ENCODE results near the gene LFNG. TPM values are rescaled to one million over a fixed set of nuclear protein-coding genes. Genes with fewer than 3 reads are reported as not detected.
"Not testable (repeated sequence)": the region's sequence is repeated elsewhere in the genome, so short reads cannot be mapped to it uniquely, and the experiment has no call there.

The LFNG gene
- total and polyA plus RNA-seq, 8 donors: 5.2 to 59.2 (median 11.0) TPM

DNA sequence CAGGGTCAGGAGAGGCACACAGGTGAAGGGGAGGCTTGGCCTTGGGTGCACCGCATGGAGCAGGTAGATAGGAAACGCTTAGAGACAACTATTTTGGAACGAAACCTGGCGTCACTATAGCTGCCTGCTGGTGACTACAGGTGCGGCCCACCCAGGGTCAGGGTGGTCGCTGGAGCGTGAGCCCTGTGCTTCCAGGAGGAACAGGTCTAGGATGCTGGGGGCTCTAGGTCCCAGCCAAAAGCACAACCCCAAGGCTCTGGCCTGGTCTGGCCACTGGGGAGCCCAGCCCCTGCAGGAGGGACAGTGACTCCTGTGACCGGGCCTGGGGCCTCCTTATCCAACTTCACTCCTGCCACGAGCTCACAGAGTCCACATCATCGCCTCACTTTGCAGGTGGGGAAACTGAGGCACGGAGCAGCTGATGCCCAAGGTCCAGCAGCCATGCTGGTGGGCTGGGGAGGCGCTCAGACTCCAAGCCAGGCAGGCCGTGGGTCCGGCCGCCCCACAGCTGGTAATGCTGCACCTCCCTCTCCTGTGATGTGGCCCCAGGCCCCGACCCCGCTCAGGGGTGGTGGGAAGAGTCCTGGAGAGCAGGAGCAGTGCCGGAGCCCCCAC lies 9.0 kb downstream of the LFNG start:
- H3K4me1 ChIP-seq: peaks cover 49 to 86% of the 10 kb centered on the region in 2 donors
- H3K9me3 ChIP-seq: no peaks in the 10 kb centered on the region
- peaks cover 0 to 42% of the 10 kb centered on the region in 2 donors for H3K36me3 ChIP-seq
- H3K27me3 ChIP-seq: no peaks in the 10 kb centered on the region
- no peak for ATAC-seq
- TF ChIP-seq, protein P1, sequence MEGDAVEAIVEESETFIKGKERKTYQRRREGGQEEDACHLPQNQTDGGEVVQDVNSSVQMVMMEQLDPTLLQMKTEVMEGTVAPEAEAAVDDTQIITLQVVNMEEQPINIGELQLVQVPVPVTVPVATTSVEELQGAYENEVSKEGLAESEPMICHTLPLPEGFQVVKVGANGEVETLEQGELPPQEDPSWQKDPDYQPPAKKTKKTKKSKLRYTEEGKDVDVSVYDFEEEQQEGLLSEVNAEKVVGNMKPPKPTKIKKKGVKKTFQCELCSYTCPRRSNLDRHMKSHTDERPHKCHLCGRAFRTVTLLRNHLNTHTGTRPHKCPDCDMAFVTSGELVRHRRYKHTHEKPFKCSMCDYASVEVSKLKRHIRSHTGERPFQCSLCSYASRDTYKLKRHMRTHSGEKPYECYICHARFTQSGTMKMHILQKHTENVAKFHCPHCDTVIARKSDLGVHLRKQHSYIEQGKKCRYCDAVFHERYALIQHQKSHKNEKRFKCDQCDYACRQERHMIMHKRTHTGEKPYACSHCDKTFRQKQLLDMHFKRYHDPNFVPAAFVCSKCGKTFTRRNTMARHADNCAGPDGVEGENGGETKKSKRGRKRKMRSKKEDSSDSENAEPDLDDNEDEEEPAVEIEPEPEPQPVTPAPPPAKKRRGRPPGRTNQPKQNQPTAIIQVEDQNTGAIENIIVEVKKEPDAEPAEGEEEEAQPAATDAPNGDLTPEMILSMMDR (IDR thresholded peaks at IDR 0.05): no peak
- H3K4me3 ChIP-seq: peak overlapping the region in 1 of 2 donors; percentile 15
- DNase-seq: peak in 1 of 4 donors; percentile 81
- peak overlapping the region; percentile 73 to 98 for H3K27ac ChIP-seq
- intact Hi-C loops (cut with DNase I): no loop called here

DNA sequence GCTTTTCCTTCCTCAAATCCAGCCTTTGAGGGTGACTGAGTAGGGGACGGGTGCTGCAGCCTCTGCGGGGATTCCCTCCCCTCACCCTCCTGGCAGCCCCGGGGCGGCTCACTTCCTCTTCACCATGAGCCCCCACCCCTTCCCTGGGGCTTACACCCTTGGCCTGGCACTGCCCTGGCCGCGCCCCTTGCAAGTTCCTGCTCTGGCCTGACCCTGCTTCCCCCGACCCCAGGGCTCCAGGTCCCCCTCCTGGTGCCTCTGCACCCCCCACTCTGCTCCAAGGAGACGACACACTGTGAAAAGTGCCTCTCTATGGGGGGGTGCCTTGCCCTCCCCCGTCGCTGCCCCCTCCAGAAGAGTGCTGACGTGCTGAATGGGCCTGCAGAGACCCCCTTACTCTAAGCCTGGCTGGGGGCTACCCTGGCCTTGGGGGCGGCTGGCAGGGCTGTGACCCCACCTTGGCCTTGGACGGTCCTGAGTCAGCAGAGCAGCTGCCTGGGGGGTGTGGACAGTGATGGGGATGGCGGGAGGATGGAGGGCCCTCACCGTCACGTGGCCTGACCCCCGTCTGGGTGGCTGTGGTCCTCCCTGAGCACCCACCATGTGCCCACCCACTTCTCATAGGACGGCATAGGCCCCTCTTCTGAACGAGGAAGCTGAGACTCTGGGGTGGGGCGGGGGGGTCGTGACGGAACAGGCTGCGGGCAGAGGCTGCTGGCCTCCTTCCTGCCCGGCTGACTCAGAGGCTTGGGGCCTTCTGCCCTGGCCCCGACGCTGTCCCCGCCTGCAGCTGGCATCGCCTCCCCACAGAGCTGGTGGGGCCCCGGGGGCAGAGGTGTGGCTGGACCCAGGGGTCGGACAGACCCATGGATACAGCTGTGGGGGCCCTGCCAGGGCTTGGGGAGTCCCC lies 9.8 kb downstream of the LFNG start:
- Histone ChIP-seq H3K27me3 (no peaks in the 10 kb centered on the region), H3K9me3 (no peaks in the 10 kb centered on the region), H3K36me3 (peaks cover 0 to 42% of the 10 kb centered on the region in 2 donors), H3K27ac (peak overlapping the region; percentile 73 to 98), H3K4me3 (peak overlapping the region in 1 of 2 donors; percentile 15), H3K4me1 (peaks cover 41 to 78% of the 10 kb centered on the region in 2 donors)
- peak in 2 of 4 donors; percentile 93 to 97 for DNase-seq
- TF ChIP-seq, protein P1 (IDR thresholded peaks at IDR 0.05): no peak
- intact Hi-C loops (cut with DNase I): no loop called here
- peak; percentile 58 for ATAC-seq

DNA sequence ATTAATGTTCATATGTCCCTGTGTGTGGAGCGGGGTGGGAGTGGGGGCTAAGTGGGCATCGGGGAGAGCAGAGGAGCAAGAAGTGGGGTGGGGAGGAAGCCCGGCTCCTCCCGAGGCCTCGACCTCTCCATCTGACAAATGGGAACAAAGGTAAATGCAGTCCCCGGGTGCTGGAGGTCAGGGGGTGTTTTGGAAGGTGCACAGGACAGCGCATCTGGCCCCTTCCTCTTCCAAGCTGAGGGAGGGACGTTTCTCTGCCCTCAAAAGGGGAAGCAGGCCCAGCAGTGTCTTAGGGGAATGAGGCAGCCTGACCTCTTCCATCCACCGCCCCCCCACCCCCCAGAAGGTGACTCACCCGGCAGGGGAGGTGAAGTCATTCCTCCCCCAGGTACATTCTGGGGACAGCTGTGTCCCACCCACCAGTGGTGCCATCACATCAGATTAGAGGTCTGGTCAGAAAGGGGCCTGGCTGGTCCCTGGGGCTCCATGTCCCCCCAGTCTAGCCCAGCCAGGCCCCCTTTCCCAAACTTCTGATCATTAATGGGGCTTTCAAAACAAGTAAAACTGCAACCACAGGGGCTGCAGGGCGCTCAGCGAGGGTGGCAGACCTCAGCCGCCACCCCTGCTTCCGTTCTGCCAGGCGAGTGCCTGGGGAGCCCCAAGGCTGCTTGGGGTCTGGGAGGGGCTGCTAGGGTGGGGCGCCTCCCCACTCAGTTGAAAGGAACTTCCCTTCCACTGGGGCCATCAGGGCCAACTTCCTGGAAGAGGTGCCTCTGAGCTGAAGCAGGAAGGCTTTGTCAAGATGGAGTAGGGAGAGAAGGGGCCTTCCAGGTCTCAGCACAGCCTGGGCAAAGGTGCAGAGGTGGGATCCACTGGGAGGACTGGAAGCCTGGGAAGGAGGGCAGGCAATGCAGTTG lies 10.8 kb downstream of the LFNG start:
- TF ChIP-seq, protein P1 (IDR thresholded peaks at IDR 0.05): no peak
- peak overlapping the region; percentile 73 to 98 for H3K27ac ChIP-seq
- no peaks in the 10 kb centered on the region for H3K27me3 ChIP-seq
- ATAC-seq (peak; percentile 37), DNase-seq (peak in 2 of 4 donors; percentile 81 to 88)
- no peaks in the 10 kb centered on the region for H3K9me3 ChIP-seq
- peaks cover 0 to 36% of the 10 kb centered on the region in 2 donors for H3K36me3 ChIP-seq
- peaks cover 32 to 69% of the 10 kb centered on the region in 2 donors for H3K4me1 ChIP-seq
- peak overlapping the region in 1 of 2 donors; percentile 15 for H3K4me3 ChIP-seq
- intact Hi-C loops (cut with DNase I): no loop called here

DNA sequence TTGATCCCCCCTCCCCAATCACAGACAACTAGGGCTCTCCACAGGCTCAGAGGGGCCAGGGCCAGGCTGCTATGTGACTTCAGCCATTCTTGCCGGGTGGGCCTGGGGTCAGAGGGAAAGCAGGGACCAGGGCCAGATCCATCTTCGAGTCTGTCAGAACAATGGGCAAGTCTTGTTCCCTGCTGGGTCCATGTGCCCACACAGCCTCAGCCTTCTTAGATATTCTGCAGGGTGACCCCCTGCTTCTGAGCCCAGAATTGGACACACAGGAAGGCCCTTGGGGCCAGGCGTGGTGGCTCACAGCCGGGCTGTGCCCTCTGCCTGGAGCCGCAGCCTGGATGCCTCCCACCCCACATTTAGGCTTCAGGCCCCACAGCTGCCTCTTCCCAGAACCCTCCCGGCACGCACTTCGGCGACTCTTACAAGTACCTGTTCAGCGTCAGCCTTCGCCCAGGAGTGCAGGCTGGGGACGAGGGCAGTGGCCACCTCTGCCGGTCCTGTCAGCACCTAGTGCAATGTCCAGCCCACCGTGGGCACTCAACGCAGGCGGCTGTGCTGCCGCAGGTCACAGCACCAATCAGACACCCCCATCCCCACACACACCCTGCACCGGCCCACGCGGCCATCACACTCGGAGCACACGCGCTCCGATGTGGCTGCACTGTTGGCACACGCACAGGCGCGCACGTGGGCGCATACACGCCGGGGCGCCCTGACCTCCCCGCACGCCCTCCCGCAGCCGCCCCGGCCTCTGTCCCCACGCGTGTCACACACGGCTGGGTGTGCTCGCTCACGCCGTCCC lies 11.6 kb downstream of the LFNG start:
- Histone ChIP-seq H3K27ac (peak overlapping the region; percentile 73 to 98), H3K4me1 (peaks cover 28 to 60% of the 10 kb centered on the region in 2 donors), H3K36me3 (peaks cover 0 to 27% of the 10 kb centered on the region in 2 donors), H3K4me3 (peak overlapping the region in 1 of 2 donors; percentile 15)
- peak; percentile 4 for ATAC-seq
- DNase-seq: peak in 1 of 4 donors; percentile 78
- H3K9me3 ChIP-seq; H3K27me3 ChIP-seq; intact Hi-C loops (cut with DNase I): not testable (repeated sequence)

DNA sequence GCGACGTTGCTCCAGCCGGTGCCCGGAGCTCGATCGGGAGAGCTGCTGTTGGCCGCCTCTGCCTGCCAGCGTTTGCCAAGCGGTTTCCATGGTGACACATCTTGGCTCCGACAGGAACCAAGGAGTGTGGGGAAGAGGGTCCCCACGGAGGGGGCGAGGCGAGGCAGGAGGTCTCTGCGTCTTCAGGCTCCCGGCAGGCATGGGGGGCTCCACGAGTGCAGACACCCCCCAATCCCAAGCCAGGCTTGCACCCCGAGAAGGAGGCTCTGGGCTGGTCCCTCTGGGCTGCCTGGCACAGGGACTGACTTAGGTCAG lies 12.2 kb downstream of the LFNG start:
- H3K4me3 ChIP-seq; ATAC-seq; H3K27me3 ChIP-seq; H3K27ac ChIP-seq; H3K9me3 ChIP-seq; intact Hi-C loops (cut with DNase I): not testable (repeated sequence)
- Histone ChIP-seq H3K4me1 (peaks cover 28 to 55% of the 10 kb centered on the region in 2 donors), H3K36me3 (peaks cover 0 to 21% of the 10 kb centered on the region in 2 donors)
- peak in 1 of 4 donors; percentile 73 for DNase-seq

DNA sequence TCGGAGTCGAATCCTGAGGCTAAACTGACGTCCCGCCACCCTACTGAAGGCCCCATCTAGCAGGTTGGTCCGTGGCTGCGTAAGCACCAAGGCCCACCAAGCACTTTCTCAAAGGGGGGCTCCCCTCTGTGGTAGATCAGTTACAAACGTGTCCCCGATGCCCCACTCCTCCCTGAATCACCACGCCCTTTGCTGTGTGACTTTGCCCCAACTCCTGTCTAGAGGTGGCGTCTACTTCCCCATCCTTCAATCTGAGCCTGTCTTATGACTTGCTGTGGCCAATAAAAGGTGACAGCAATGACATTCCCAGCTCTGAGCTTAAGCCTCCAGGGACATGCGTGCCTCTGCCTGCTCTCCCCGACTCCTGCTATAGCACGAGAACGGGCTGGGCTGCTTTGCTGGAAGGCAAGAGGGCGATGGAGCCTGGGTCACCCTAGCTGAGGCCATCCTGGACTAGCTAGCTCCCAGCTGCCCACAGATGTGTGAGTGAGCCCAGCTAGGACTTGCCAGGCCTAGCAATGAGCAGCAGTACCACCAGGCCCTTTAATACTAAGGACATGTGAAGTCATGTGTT lies 12.7 kb downstream of the LFNG start:
- ATAC-seq; H3K9me3 ChIP-seq; H3K27ac ChIP-seq; H3K27me3 ChIP-seq; H3K4me3 ChIP-seq; intact Hi-C loops (cut with DNase I): not testable (repeated sequence)
- DNase-seq: peak in 1 of 4 donors; percentile 24
- H3K4me1 ChIP-seq: peaks cover 26 to 50% of the 10 kb centered on the region in 2 donors
- H3K36me3 ChIP-seq: peaks cover 0 to 16% of the 10 kb centered on the region in 2 donors

DNA sequence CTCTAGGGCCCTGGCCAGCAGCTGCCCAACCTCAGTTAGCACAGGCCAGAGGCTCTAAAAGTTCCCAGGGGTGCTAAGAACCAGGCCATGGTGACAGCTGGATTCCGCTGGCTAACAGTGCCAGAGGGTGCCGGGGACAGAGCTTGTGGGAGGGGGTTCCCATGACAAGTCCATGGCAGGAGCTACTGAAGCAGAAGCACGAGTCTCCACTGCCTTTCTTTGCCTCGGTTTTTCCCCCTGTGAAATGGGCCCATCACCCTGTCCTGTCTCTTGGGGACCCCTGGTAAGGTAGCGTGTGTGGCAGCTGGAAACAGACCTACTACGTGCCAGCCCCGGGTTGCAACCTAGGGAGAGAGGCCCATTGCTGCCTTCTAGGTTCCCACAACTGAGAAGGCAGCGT lies 13.2 kb downstream of the LFNG start:
- H3K27ac ChIP-seq; intact Hi-C loops (cut with DNase I); ATAC-seq: not testable (repeated sequence)

DNA sequence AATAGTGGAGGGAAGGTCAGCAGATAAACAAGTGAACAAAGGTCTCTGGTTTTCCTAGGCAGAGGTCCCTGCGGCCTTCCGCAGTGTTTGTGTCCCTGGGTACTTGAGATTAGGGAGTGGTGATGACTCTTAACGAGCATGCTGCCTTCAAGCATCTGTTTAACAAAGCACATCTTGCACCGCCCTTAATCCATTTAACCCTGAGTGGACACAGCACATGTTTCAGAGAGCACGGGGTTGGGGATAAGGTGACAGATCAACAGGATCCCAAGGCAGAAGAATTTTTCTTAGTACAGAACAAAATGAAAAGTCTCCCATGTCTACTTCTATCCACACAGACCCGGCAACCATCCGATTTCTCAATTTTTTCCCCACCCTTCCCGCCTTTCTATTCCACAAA lies 14.0 kb downstream of the LFNG start:
- H3K4me3 ChIP-seq; intact Hi-C loops (cut with DNase I); H3K27me3 ChIP-seq; H3K27ac ChIP-seq; H3K9me3 ChIP-seq; ATAC-seq; DNase-seq: not testable (repeated sequence)
- H3K36me3 ChIP-seq: peaks cover 0 to 16% of the 10 kb centered on the region in 2 donors
- peaks cover 14 to 37% of the 10 kb centered on the region in 2 donors for H3K4me1 ChIP-seq

More for the DNA sequence above, 13.2 kb downstream of the LFNG start:
- H3K4me3 ChIP-seq, H3K27me3 ChIP-seq, H3K9me3 ChIP-seq: not testable (repeated sequence)
- peaks cover 0 to 14% of the 10 kb centered on the region in 2 donors for H3K36me3 ChIP-seq
- DNase-seq: peak in 1 of 4 donors; percentile 47
- peaks cover 21 to 44% of the 10 kb centered on the region in 2 donors for H3K4me1 ChIP-seq

Measured in left lung (tissue), 10 donors.